GM21526 (cell line): Measurements from ENCODE around the gene CEACAM6.
"Not testable (repeated sequence)": the region's sequence is repeated elsewhere in the genome, so short reads cannot be mapped to it uniquely, and the experiment has no call there.

Experiments used
- ATAC-seq: cut with Tn5 transposase; IDR thresholded peaks from one replicate; pipeline ENCODE4 v1.9.1; 2021; ENCODE audit warnings: moderate library complexity; ENCODE audit not compliant: unreplicated experiment, low FRiP score

Gene CEACAM6

GRCh38 chr19:41746593-41747227 lies 8.6 kb upstream of the CEACAM6 start:
- ATAC-seq, result no peak

GRCh38 chr19:41748012-41748411 lies 7.3 kb upstream of the CEACAM6 start:
- ATAC-seq, result no peak

- ATAC-seq, result not testable (repeated sequence)
Observed at GRCh38 chr19:41750248-41751134, 4.8 kb upstream of the CEACAM6 start.

GRCh38 chr19:41753159-41753558 lies 2.2 kb upstream of the CEACAM6 start:
- no peak for ATAC-seq

- ATAC-seq, result no peak
Observed at GRCh38 chr19:41753936-41754529, 1.3 kb upstream of the CEACAM6 start.

GRCh38 chr19:41758846-41759245 lies 3.5 kb downstream of the CEACAM6 start:
- ATAC-seq, result no peak

GRCh38 chr19:41767115-41767514 lies 11.8 kb downstream of the CEACAM6 start:
- no peak for ATAC-seq

GRCh38 chr19:41768105-41768504 lies 12.8 kb downstream of the CEACAM6 start:
- ATAC-seq, result not testable (repeated sequence)

- ATAC-seq, result no peak
Observed at GRCh38 chr19:41769608-41770007, 14.3 kb downstream of the CEACAM6 start.

- ATAC-seq, result no peak
Observed at GRCh38 chr19:41771410-41771809, 16.1 kb downstream of the CEACAM6 start.

- no peak for ATAC-seq
Observed at GRCh38 chr19:41774515-41774980, 19.2 kb downstream of the CEACAM6 start.

- ATAC-seq, result no peak
Observed at GRCh38 chr19:41776700-41777099, 21.4 kb downstream of the CEACAM6 start.

- no peak for ATAC-seq
Observed at GRCh38 chr19:41783612-41784011, 28.3 kb downstream of the CEACAM6 start.

- no peak for ATAC-seq
Observed at GRCh38 chr19:41784312-41784711, 29.0 kb downstream of the CEACAM6 start.

- no peak for ATAC-seq
Observed at GRCh38 chr19:41784743-41785142, 29.4 kb downstream of the CEACAM6 start.

GRCh38 chr19:41785653-41786052 lies 30.3 kb downstream of the CEACAM6 start:
- ATAC-seq, result no peak

- no peak for ATAC-seq
Observed at GRCh38 chr19:41787055-41787454, 31.7 kb downstream of the CEACAM6 start.

GRCh38 chr19:41788518-41788917 lies 33.2 kb downstream of the CEACAM6 start:
- ATAC-seq, result not testable (repeated sequence)

GRCh38 chr19:41789053-41789452 lies 33.7 kb downstream of the CEACAM6 start:
- ATAC-seq, result not testable (repeated sequence)

- ATAC-seq, result no peak
Observed at GRCh38 chr19:41792513-41793413, 37.4 kb downstream of the CEACAM6 start.
